ENCODE results near the gene ZNF780A. TPM values are rescaled to one million over a fixed set of nuclear protein-coding genes. Genes with fewer than 3 reads are reported as not detected.

The ZNF780A gene
- total RNA-seq, 3 donors from 2014 or later: 15.9 to 17.7 (median 17.3) TPM

- Histone ChIP-seq H3K4me3 (peak overlapping the region; percentile 56), H3K36me3 (ENCODE audit: low read depth) (no peaks in the 10 kb centered on the region), H3K9me3 (no peaks in the 10 kb centered on the region), H3K4me1 (ENCODE audit: low read depth) (peaks cover 9% of the 10 kb centered on the region)
- intact Hi-C loops (cut with DNase I, micrococcal nuclease): no loop called here
- peak; percentile 10 for ATAC-seq
- no peak for DNase-seq
- TF ChIP-seq CTCF (IDR thresholded peaks at IDR 0.05): no peak
Measured at GRCh38 chr19:40091205-40092129, 724 bp upstream of the ZNF780A start.

GRCh38 chr19:40089462-40089861, 1.3 kb downstream of the ZNF780A start:
- peaks cover 9% of the 10 kb centered on the region for H3K4me1 ChIP-seq (ENCODE audit: low read depth)
- H3K36me3 ChIP-seq (ENCODE audit: low read depth): no peaks in the 10 kb centered on the region
- DNase-seq: no peak
- intact Hi-C loops (cut with DNase I, micrococcal nuclease): no loop called here
- H3K9me3 ChIP-seq: no peaks in the 10 kb centered on the region
- TF ChIP-seq CTCF (IDR thresholded peaks at IDR 0.05): no peak
- H3K4me3 ChIP-seq: no peak overlapping the region
- no peak for ATAC-seq

GRCh38 chr19:40088299-40089047, 2.3 kb downstream of the ZNF780A start:
- ATAC-seq (no peak), DNase-seq (no peak)
- no peak for TF ChIP-seq CTCF (IDR thresholded peaks at IDR 0.05)
- peaks cover under 1% of the 10 kb centered on the region for H3K36me3 ChIP-seq (ENCODE audit: low read depth)
- H3K4me1 ChIP-seq (ENCODE audit: low read depth): peaks cover 9% of the 10 kb centered on the region
- no peak overlapping the region for H3K4me3 ChIP-seq
- H3K9me3 ChIP-seq: no peaks in the 10 kb centered on the region
- intact Hi-C loops (cut with DNase I, micrococcal nuclease): no loop called here

GRCh38 chr19:40084948-40085347, 5.8 kb downstream of the ZNF780A start:
- no peak for ATAC-seq
- no peak overlapping the region for H3K4me3 ChIP-seq
- H3K36me3 ChIP-seq (ENCODE audit: low read depth): peaks cover 12% of the 10 kb centered on the region
- H3K4me1 ChIP-seq (ENCODE audit: low read depth): peaks cover 7% of the 10 kb centered on the region
- no peak for DNase-seq
- H3K9me3 ChIP-seq: no peaks in the 10 kb centered on the region
- intact Hi-C loops (cut with DNase I, micrococcal nuclease): no loop called here
- TF ChIP-seq CTCF (IDR thresholded peaks at IDR 0.05): no peak

GRCh38 chr19:40081411-40081810, 9.3 kb downstream of the ZNF780A start:
- Histone ChIP-seq H3K9me3 (peaks cover 23% of the 10 kb centered on the region), H3K4me3 (no peak overlapping the region), H3K36me3 (ENCODE audit: low read depth) (peaks cover 12% of the 10 kb centered on the region), H3K4me1 (ENCODE audit: low read depth) (no peaks in the 10 kb centered on the region)
- TF ChIP-seq CTCF (IDR thresholded peaks at IDR 0.05): no peak
- intact Hi-C loops (cut with DNase I, micrococcal nuclease): no loop called here
- DNase-seq (no peak), ATAC-seq (no peak)
